ENCODE results near the gene ACSL5. TPM values are rescaled to one million over a fixed set of nuclear protein-coding genes. Genes with fewer than 3 reads are reported as not detected.
"Not testable (repeated sequence)": the region's sequence is repeated elsewhere in the genome, so short reads cannot be mapped to it uniquely, and the experiment has no call there.

The ACSL5 gene
- total and polyA plus RNA-seq, 4 donors: 3.7 to 7.1 (median 5.3) TPM

GRCh38 chr10:112385201-112385600, 11.3 kb downstream of the ACSL5 start:
- no peaks in the 10 kb centered on the region for H3K4me1 ChIP-seq (ENCODE audit: control insufficient read depth, insufficient read depth, low read length)
- no peaks in the 10 kb centered on the region for H3K27me3 ChIP-seq (ENCODE audit: control insufficient read depth, insufficient read depth, low read length)
- WGBS (ENCODE audit: insufficient coverage): no CpG with 5 or more reads among the region's 4 CpGs
- no peak overlapping the region for H3K4me3 ChIP-seq (ENCODE audit: low read depth, low read length)
- no peaks in the 10 kb centered on the region for H3K9me3 ChIP-seq (ENCODE audit: control insufficient read depth, insufficient read depth, low read length)
- H3K36me3 ChIP-seq (ENCODE audit: control insufficient read depth, insufficient read depth, low read length): no peaks in the 10 kb centered on the region
- no peak for DNase-seq (ENCODE audit: low read depth in 4 of 6, low spot score in 6 of 6)
- no peak overlapping the region for H3K27ac ChIP-seq (ENCODE audit: low read depth, low read length)

GRCh38 chr10:112388056-112388455, 14.1 kb downstream of the ACSL5 start:
- not testable (repeated sequence) for H3K4me1 ChIP-seq (ENCODE audit: control insufficient read depth, insufficient read depth, low read length); DNase-seq (ENCODE audit: low read depth in 4 of 6, low spot score in 6 of 6); H3K9me3 ChIP-seq (ENCODE audit: control insufficient read depth, insufficient read depth, low read length); H3K27ac ChIP-seq (ENCODE audit: low read depth, low read length); H3K4me3 ChIP-seq (ENCODE audit: low read depth, low read length); H3K36me3 ChIP-seq (ENCODE audit: control insufficient read depth, insufficient read depth, low read length); H3K27me3 ChIP-seq (ENCODE audit: control insufficient read depth, insufficient read depth, low read length)
- WGBS (ENCODE audit: insufficient coverage): 84% methylated on average over 5 of the region's 7 CpGs

- Histone ChIP-seq H3K4me1 (ENCODE audit: control insufficient read depth, insufficient read depth, low read length) (no peaks in the 10 kb centered on the region), H3K9me3 (ENCODE audit: control insufficient read depth, insufficient read depth, low read length) (no peaks in the 10 kb centered on the region), H3K27ac (ENCODE audit: low read depth, low read length) (no peak overlapping the region), H3K27me3 (ENCODE audit: control insufficient read depth, insufficient read depth, low read length) (no peaks in the 10 kb centered on the region), H3K4me3 (ENCODE audit: low read depth, low read length) (no peak overlapping the region), H3K36me3 (ENCODE audit: control insufficient read depth, insufficient read depth, low read length) (no peaks in the 10 kb centered on the region)
- no CpG with 5 or more reads among the region's 2 CpGs for WGBS (ENCODE audit: insufficient coverage)
- DNase-seq (ENCODE audit: low read depth in 4 of 6, low spot score in 6 of 6): no peak
These were observed 14.6 kb downstream of the ACSL5 start for GRCh38 chr10:112388548-112388947.

- Histone ChIP-seq H3K9me3 (ENCODE audit: control insufficient read depth, insufficient read depth, low read length) (no peaks in the 10 kb centered on the region), H3K4me1 (ENCODE audit: control insufficient read depth, insufficient read depth, low read length) (no peaks in the 10 kb centered on the region), H3K4me3 (ENCODE audit: low read depth, low read length) (no peak overlapping the region), H3K36me3 (ENCODE audit: control insufficient read depth, insufficient read depth, low read length) (no peaks in the 10 kb centered on the region), H3K27me3 (ENCODE audit: control insufficient read depth, insufficient read depth, low read length) (no peaks in the 10 kb centered on the region), H3K27ac (ENCODE audit: low read depth, low read length) (no peak overlapping the region)
- no peak for DNase-seq (ENCODE audit: low read depth in 4 of 6, low spot score in 6 of 6)
- WGBS (ENCODE audit: insufficient coverage): 54% methylated on average over 2 of the region's 6 CpGs
These were observed 15.4 kb downstream of the ACSL5 start for GRCh38 chr10:112389271-112389822.

- H3K4me3 ChIP-seq (ENCODE audit: low read depth, low read length): no peak overlapping the region
- H3K4me1 ChIP-seq (ENCODE audit: control insufficient read depth, insufficient read depth, low read length): no peaks in the 10 kb centered on the region
- H3K9me3 ChIP-seq (ENCODE audit: control insufficient read depth, insufficient read depth, low read length): no peaks in the 10 kb centered on the region
- no peak for DNase-seq (ENCODE audit: low read depth in 4 of 6, low spot score in 6 of 6)
- H3K27me3 ChIP-seq (ENCODE audit: control insufficient read depth, insufficient read depth, low read length): no peaks in the 10 kb centered on the region
- WGBS (ENCODE audit: insufficient coverage): no CpG with 5 or more reads among the region's 3 CpGs
- no peaks in the 10 kb centered on the region for H3K36me3 ChIP-seq (ENCODE audit: control insufficient read depth, insufficient read depth, low read length)
- no peak overlapping the region for H3K27ac ChIP-seq (ENCODE audit: low read depth, low read length)
These were observed 16.3 kb downstream of the ACSL5 start for GRCh38 chr10:112390125-112390703.

GRCh38 chr10:112393341-112393740, 19.4 kb downstream of the ACSL5 start:
- H3K27me3 ChIP-seq (ENCODE audit: control insufficient read depth, insufficient read depth, low read length): no peaks in the 10 kb centered on the region
- no peaks in the 10 kb centered on the region for H3K36me3 ChIP-seq (ENCODE audit: control insufficient read depth, insufficient read depth, low read length)
- no peak overlapping the region for H3K27ac ChIP-seq (ENCODE audit: low read depth, low read length)
- no peak for DNase-seq (ENCODE audit: low read depth in 4 of 6, low spot score in 6 of 6)
- H3K4me3 ChIP-seq (ENCODE audit: low read depth, low read length): no peak overlapping the region
- WGBS (ENCODE audit: insufficient coverage): no CpG with 5 or more reads among the region's 1 CpG
- H3K9me3 ChIP-seq (ENCODE audit: control insufficient read depth, insufficient read depth, low read length): no peaks in the 10 kb centered on the region
- no peaks in the 10 kb centered on the region for H3K4me1 ChIP-seq (ENCODE audit: control insufficient read depth, insufficient read depth, low read length)

GRCh38 chr10:112393827-112394226, 19.9 kb downstream of the ACSL5 start:
- Histone ChIP-seq H3K27ac (ENCODE audit: low read depth, low read length) (no peak overlapping the region), H3K36me3 (ENCODE audit: control insufficient read depth, insufficient read depth, low read length) (no peaks in the 10 kb centered on the region), H3K9me3 (ENCODE audit: control insufficient read depth, insufficient read depth, low read length) (no peaks in the 10 kb centered on the region), H3K4me1 (ENCODE audit: control insufficient read depth, insufficient read depth, low read length) (no peaks in the 10 kb centered on the region), H3K4me3 (ENCODE audit: low read depth, low read length) (no peak overlapping the region), H3K27me3 (ENCODE audit: control insufficient read depth, insufficient read depth, low read length) (no peaks in the 10 kb centered on the region)
- no CpG with 5 or more reads among the region's 2 CpGs for WGBS (ENCODE audit: insufficient coverage)
- no peak for DNase-seq (ENCODE audit: low read depth in 4 of 6, low spot score in 6 of 6)

- 89% methylated on average over 1 of the region's 5 CpGs for WGBS (ENCODE audit: insufficient coverage)
These were observed 20.6 kb downstream of the ACSL5 start for GRCh38 chr10:112394475-112394875.

GRCh38 chr10:112395809-112396530, 22.1 kb downstream of the ACSL5 start:
- DNase-seq (ENCODE audit: low read depth in 4 of 6, low spot score in 6 of 6): no peak
- no peaks in the 10 kb centered on the region for H3K9me3 ChIP-seq (ENCODE audit: control insufficient read depth, insufficient read depth, low read length)
- no peaks in the 10 kb centered on the region for H3K27me3 ChIP-seq (ENCODE audit: control insufficient read depth, insufficient read depth, low read length)
- 75% methylated on average over 4 of the region's 5 CpGs for WGBS (ENCODE audit: insufficient coverage)
- no peak overlapping the region for H3K4me3 ChIP-seq (ENCODE audit: low read depth, low read length)
- no peaks in the 10 kb centered on the region for H3K4me1 ChIP-seq (ENCODE audit: control insufficient read depth, insufficient read depth, low read length)
- no peaks in the 10 kb centered on the region for H3K36me3 ChIP-seq (ENCODE audit: control insufficient read depth, insufficient read depth, low read length)
- no peak overlapping the region for H3K27ac ChIP-seq (ENCODE audit: low read depth, low read length)

More at GRCh38 chr10:112394475-112394875, 20.6 kb downstream of the ACSL5 start:
- DNase-seq (ENCODE audit: low read depth in 4 of 6, low spot score in 6 of 6): no peak
- Histone ChIP-seq H3K27me3 (ENCODE audit: control insufficient read depth, insufficient read depth, low read length) (no peaks in the 10 kb centered on the region), H3K36me3 (ENCODE audit: control insufficient read depth, insufficient read depth, low read length) (no peaks in the 10 kb centered on the region), H3K27ac (ENCODE audit: low read depth, low read length) (no peak overlapping the region), H3K4me3 (ENCODE audit: low read depth, low read length) (no peak overlapping the region), H3K4me1 (ENCODE audit: control insufficient read depth, insufficient read depth, low read length) (no peaks in the 10 kb centered on the region), H3K9me3 (ENCODE audit: control insufficient read depth, insufficient read depth, low read length) (no peaks in the 10 kb centered on the region)

- H3K4me1 ChIP-seq (ENCODE audit: control insufficient read depth, insufficient read depth, low read length): no peaks in the 10 kb centered on the region
- WGBS (ENCODE audit: insufficient coverage): no CpG with 5 or more reads among the region's 2 CpGs
- H3K27ac ChIP-seq (ENCODE audit: low read depth, low read length): no peak overlapping the region
- no peaks in the 10 kb centered on the region for H3K36me3 ChIP-seq (ENCODE audit: control insufficient read depth, insufficient read depth, low read length)
- H3K27me3 ChIP-seq (ENCODE audit: control insufficient read depth, insufficient read depth, low read length): no peaks in the 10 kb centered on the region
- no peaks in the 10 kb centered on the region for H3K9me3 ChIP-seq (ENCODE audit: control insufficient read depth, insufficient read depth, low read length)
- DNase-seq (ENCODE audit: low read depth in 4 of 6, low spot score in 6 of 6): no peak
- no peak overlapping the region for H3K4me3 ChIP-seq (ENCODE audit: low read depth, low read length)
These were observed 23.7 kb downstream of the ACSL5 start for GRCh38 chr10:112397592-112397991.

Data from spinal cord (tissue), 10 donors.